ENCODE results near the gene USP31.

The USP31 gene

GRCh38 chr16:23129686-23130085 lies 19.6 kb downstream of the USP31 start:
- H3K9ac ChIP-seq (ENCODE audit: low read depth, low read length): no peak overlapping the region
- ATAC-seq (ENCODE audit: insufficient read depth, low read depth) (no peak), DNase-seq (no peak)
- peaks cover 80% of the 10 kb centered on the region for H3K79me2 ChIP-seq (ENCODE audit: insufficient read depth, low read length)
- H2AFZ ChIP-seq (ENCODE audit: low read depth, low read length): no peak overlapping the region
- H3K4me2 ChIP-seq (ENCODE audit: insufficient read depth, low read length): no peak overlapping the region
- H3K4me3 ChIP-seq (ENCODE audit: low read depth in 1 of 2, low read length in 2 of 2): no peak overlapping the region
- no peaks in the 10 kb centered on the region for H3K4me1 ChIP-seq (ENCODE audit: insufficient read depth, low read length)
- H3K36me3 ChIP-seq (ENCODE audit: insufficient read depth, low read length): no peaks in the 10 kb centered on the region
- peaks cover 70% of the 10 kb centered on the region; the same call in 1 of the 2 replicates for H4K20me1 ChIP-seq (ENCODE audit: insufficient read depth, low read length)
- no peak for TF ChIP-seq CTCF (IDR thresholded peaks at IDR 0.05; ENCODE audit: borderline replicate concordance, extremely low read depth, low read length, poor library complexity, severe bottlenecking)
- TF ChIP-seq EZH2 (IDR thresholded peaks at IDR 0.05; ENCODE audit: borderline replicate concordance, low read depth, low read length, severe bottlenecking): no peak
- no peaks in the 10 kb centered on the region for H3K9me3 ChIP-seq (ENCODE audit: insufficient read depth, low read length, severe bottlenecking)
- no peaks in the 10 kb centered on the region for H3K27me3 ChIP-seq (ENCODE audit: insufficient read depth, low read length, poor library complexity)
- no peak overlapping the region for H3K27ac ChIP-seq (ENCODE audit: low read length)

- Histone ChIP-seq H3K27ac (ENCODE audit: low read length) (no peak overlapping the region), H3K9ac (ENCODE audit: low read depth, low read length) (no peak overlapping the region), H3K36me3 (ENCODE audit: insufficient read depth, low read length) (no peaks in the 10 kb centered on the region), H3K4me2 (ENCODE audit: insufficient read depth, low read length) (no peak overlapping the region), H4K20me1 (ENCODE audit: insufficient read depth, low read length) (peaks cover 62% of the 10 kb centered on the region; the same call in 1 of the 2 replicates), H2AFZ (ENCODE audit: low read depth, low read length) (no peak overlapping the region), H3K9me3 (ENCODE audit: insufficient read depth, low read length, severe bottlenecking) (no peaks in the 10 kb centered on the region), H3K4me1 (ENCODE audit: insufficient read depth, low read length) (no peaks in the 10 kb centered on the region), H3K27me3 (ENCODE audit: insufficient read depth, low read length, poor library complexity) (no peaks in the 10 kb centered on the region), H3K79me2 (ENCODE audit: insufficient read depth, low read length) (peaks cover 76% of the 10 kb centered on the region), H3K4me3 (ENCODE audit: low read depth in 1 of 2, low read length in 2 of 2) (no peak overlapping the region)
- ATAC-seq (ENCODE audit: insufficient read depth, low read depth): no peak
- TF ChIP-seq CTCF (IDR thresholded peaks at IDR 0.05; ENCODE audit: borderline replicate concordance, extremely low read depth, low read length, poor library complexity, severe bottlenecking) (no peak), EZH2 (IDR thresholded peaks at IDR 0.05; ENCODE audit: borderline replicate concordance, low read depth, low read length, severe bottlenecking) (no peak)
- DNase-seq: no peak
Observed at GRCh38 chr16:23128056-23128455, 21.2 kb downstream of the USP31 start.

DNA sequence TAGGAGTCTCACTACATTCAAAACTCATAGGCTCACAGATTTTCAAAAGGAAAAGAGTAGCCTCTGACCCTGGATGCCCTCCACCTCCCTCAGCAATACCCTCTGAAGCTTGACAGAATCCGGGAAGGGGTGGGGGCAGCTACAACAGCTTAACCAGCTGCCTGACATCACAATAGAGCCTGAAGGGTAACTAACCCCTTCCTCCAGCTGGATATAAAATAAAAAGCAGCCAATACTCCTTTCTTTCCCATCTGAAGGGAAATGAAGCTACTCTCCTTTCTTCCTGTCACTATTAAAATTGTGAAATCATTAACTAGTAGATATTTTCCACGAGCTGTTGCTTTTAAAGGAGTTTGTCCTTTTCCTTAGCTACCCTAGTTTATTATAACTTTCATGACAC lies 24.0 kb downstream of the USP31 start:
- H3K4me3 ChIP-seq (ENCODE audit: low read depth in 1 of 2, low read length in 2 of 2): no peak overlapping the region
- H3K9ac ChIP-seq (ENCODE audit: low read depth, low read length): no peak overlapping the region
- H3K27ac ChIP-seq (ENCODE audit: low read length): no peak overlapping the region
- peaks cover 72% of the 10 kb centered on the region for H3K79me2 ChIP-seq (ENCODE audit: insufficient read depth, low read length)
- no peaks in the 10 kb centered on the region for H3K4me1 ChIP-seq (ENCODE audit: insufficient read depth, low read length)
- H3K27me3 ChIP-seq (ENCODE audit: insufficient read depth, low read length, poor library complexity): no peaks in the 10 kb centered on the region
- no peak overlapping the region for H2AFZ ChIP-seq (ENCODE audit: low read depth, low read length)
- ATAC-seq (ENCODE audit: insufficient read depth, low read depth): no peak
- H3K4me2 ChIP-seq (ENCODE audit: insufficient read depth, low read length): no peak overlapping the region
- DNase-seq: no peak
- no peaks in the 10 kb centered on the region for H3K9me3 ChIP-seq (ENCODE audit: insufficient read depth, low read length, severe bottlenecking)
- H3K36me3 ChIP-seq (ENCODE audit: insufficient read depth, low read length): no peaks in the 10 kb centered on the region
- TF ChIP-seq EZH2 (IDR thresholded peaks at IDR 0.05; ENCODE audit: borderline replicate concordance, low read depth, low read length, severe bottlenecking): no peak
- no peak for TF ChIP-seq CTCF (IDR thresholded peaks at IDR 0.05; ENCODE audit: borderline replicate concordance, extremely low read depth, low read length, poor library complexity, severe bottlenecking)
- H4K20me1 ChIP-seq (ENCODE audit: insufficient read depth, low read length): peaks cover 52% of the 10 kb centered on the region

DNA sequence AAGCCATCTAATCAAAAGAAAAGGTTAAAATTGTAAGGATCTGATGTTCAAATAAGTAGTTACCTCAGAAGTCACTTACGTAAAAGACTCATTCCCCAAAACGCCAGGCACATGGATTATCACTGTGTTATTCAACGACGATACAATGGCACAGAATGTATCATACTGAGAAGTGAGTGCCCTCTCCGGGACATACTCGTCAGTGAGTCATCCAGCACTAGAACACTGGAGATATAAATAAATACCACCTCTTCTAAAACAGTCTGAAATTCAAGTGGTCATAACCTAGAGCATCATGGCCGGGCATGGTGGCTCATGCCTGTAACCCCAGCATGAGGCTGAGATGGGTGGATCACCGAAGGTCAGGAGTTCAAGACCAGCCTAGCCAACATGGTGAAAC lies 24.9 kb downstream of the USP31 start:
- no peaks in the 10 kb centered on the region for H3K4me1 ChIP-seq (ENCODE audit: insufficient read depth, low read length)
- H4K20me1 ChIP-seq (ENCODE audit: insufficient read depth, low read length): peaks cover 54% of the 10 kb centered on the region
- H3K27me3 ChIP-seq (ENCODE audit: insufficient read depth, low read length, poor library complexity): no peaks in the 10 kb centered on the region
- H3K36me3 ChIP-seq (ENCODE audit: insufficient read depth, low read length): no peaks in the 10 kb centered on the region
- H2AFZ ChIP-seq (ENCODE audit: low read depth, low read length): no peak overlapping the region
- peaks cover 70% of the 10 kb centered on the region for H3K79me2 ChIP-seq (ENCODE audit: insufficient read depth, low read length)
- ATAC-seq (ENCODE audit: insufficient read depth, low read depth) (no peak), DNase-seq (no peak)
- no peak for TF ChIP-seq EZH2 (IDR thresholded peaks at IDR 0.05; ENCODE audit: borderline replicate concordance, low read depth, low read length, severe bottlenecking)
- TF ChIP-seq CTCF (IDR thresholded peaks at IDR 0.05; ENCODE audit: borderline replicate concordance, extremely low read depth, low read length, poor library complexity, severe bottlenecking): no peak
- no peaks in the 10 kb centered on the region for H3K9me3 ChIP-seq (ENCODE audit: insufficient read depth, low read length, severe bottlenecking)
- no peak overlapping the region for H3K27ac ChIP-seq (ENCODE audit: low read length)
- H3K4me2 ChIP-seq (ENCODE audit: insufficient read depth, low read length): no peak overlapping the region
- no peak overlapping the region for H3K4me3 ChIP-seq (ENCODE audit: low read depth in 1 of 2, low read length in 2 of 2)
- no peak overlapping the region for H3K9ac ChIP-seq (ENCODE audit: low read depth, low read length)
